GM19455 (cell line): ENCODE data around the gene GAGE13.
"Not testable (repeated sequence)": the region's sequence is repeated elsewhere in the genome, so short reads cannot be mapped to it uniquely, and the experiment has no call there.

Source experiments
- ATAC-seq: cut with Tn5 transposase; IDR thresholded peaks from one replicate; pipeline ENCODE4 v1.9.1; 2021; ENCODE audit not compliant: unreplicated experiment

Gene GAGE13

GRCh38 chrX:49330421-49330820 is 961 bp upstream of the GAGE13 start:
- ATAC-seq = not testable (repeated sequence)

DNA sequence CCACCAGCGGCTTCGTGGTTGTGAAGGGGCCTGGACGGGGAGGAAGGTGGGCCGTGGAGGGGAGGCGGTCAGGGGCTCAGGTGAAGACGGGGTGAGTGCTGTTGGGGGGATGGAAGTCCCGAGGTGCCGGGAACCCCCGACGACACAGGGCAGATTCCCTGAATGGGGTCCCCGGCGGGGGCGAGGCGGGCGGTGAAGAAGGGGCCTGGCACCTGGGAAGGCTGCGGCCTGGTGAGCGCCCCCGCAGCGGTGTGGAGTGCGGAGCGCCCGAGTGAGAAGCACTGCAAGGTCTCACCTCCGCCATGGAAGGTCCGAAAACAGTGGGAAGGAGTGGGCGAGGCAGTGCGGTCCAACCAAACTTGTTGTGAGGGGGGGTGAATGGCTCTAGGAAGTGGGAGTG is 459 bp downstream of the GAGE13 start:
- not testable (repeated sequence) for ATAC-seq

- ATAC-seq = not testable (repeated sequence)
These were observed 10.1 kb downstream of the GAGE13 start for GRCh38 chrX:49341449-49341848.

- not testable (repeated sequence) for ATAC-seq
These were observed 13.3 kb downstream of the GAGE13 start for GRCh38 chrX:49344496-49345175.

DNA sequence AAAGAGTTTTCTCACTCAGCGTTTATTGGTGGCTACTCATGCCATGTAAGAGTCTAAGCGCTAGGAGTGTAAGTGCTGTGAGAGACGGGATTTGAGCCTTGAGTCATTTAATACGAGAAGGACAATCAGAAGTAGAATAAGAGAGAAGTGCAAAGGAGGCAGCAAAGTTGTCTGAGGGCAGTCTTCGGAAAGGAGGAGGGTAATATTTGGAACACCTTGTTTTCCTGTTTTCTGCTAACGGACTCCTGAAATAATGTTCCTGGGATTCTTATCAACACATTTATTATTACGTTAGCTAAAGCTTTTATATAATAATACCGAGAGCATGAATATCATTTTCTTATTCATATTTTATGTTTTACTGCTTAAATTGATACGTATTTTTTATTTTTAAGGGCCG is 14.0 kb downstream of the GAGE13 start:
- ATAC-seq = not testable (repeated sequence)

DNA sequence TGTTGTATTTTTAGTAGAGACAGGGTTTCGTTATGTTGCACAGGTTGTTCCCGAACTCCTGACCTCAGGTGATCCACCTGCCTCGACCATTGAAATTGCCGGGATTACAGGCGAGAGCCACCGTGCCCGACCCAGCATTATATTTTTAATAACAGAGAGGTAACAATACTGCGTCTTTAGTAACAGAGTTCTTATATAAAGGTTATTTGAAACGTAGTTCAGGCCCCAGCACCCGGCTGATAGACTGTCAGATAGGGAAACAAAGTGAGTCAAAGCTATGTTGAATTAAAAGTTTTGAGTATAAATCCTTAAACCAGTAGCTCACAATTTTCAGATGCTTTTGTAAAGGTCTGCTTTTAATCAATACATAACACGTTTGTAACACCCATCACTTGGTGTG is 14.8 kb downstream of the GAGE13 start:
- not testable (repeated sequence) for ATAC-seq
